Adrenal gland (tissue), 5 donors: Measurements from ENCODE around the gene WWOX.

Experiments used
- POLR2A ChIP-seq, 2 donors: fragments of 450-650 bp; IDR thresholded peaks; one replicate each; pipeline ENCODE4 v1.6.1; 2017; ENCODE audit warnings: antibody characterized with exemption in 2 of 2, mild to moderate bottlenecking in 2 of 2, moderate library complexity in 1 of 2
- TF ChIP-seq, protein P1 (sequence below), 6 experiments: fragments of 450-650 bp in 4 of 6; fragments of 200-600 bp in 2 of 6; sonication (generic) in 1 of 6; IDR thresholded peaks; 1 replicate in 5 of 6; 2 replicates in 1 of 6; pipeline versions ENCODE4 v1.5.1 to v1.8.0; 2016 to 2021; ENCODE audit warnings: antibody characterized with exemption in 6 of 6, mild to moderate bottlenecking in 2 of 6, moderate library complexity in 1 of 6
- donor health status: DM: no; HTN: no; CAD: no.

DNA sequence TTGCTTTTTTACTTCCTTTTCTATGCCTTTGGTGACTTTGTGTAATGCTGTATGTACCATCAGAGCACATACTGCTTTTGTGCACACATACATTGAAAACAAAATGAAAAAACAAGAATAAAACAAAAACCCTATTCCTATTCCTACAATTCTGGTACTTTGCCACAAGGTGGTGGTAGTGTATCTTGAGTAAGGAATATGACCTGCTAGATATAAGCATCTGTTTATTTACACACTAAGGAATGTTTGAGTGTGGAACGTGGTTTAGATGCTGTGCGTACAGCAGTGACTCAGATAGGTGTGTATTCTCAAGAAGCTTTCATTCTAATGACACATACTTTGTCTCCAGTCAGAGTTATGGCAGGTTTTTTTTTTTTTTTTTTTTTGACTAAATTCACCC is 606.2 kb downstream of the WWOX start:
- TF ChIP-seq, protein P1, sequence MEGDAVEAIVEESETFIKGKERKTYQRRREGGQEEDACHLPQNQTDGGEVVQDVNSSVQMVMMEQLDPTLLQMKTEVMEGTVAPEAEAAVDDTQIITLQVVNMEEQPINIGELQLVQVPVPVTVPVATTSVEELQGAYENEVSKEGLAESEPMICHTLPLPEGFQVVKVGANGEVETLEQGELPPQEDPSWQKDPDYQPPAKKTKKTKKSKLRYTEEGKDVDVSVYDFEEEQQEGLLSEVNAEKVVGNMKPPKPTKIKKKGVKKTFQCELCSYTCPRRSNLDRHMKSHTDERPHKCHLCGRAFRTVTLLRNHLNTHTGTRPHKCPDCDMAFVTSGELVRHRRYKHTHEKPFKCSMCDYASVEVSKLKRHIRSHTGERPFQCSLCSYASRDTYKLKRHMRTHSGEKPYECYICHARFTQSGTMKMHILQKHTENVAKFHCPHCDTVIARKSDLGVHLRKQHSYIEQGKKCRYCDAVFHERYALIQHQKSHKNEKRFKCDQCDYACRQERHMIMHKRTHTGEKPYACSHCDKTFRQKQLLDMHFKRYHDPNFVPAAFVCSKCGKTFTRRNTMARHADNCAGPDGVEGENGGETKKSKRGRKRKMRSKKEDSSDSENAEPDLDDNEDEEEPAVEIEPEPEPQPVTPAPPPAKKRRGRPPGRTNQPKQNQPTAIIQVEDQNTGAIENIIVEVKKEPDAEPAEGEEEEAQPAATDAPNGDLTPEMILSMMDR (IDR thresholded peaks at IDR 0.05): peak in 4 of 6 experiments; percentile 33 to 44 (median 40)
- TF ChIP-seq POLR2A (IDR thresholded peaks at IDR 0.05): no peak
